HUES64 (cell line): ENCODE data around the gene HOMEZ.
"Not testable (repeated sequence)": the region's sequence is repeated elsewhere in the genome, so short reads cannot be mapped to it uniquely, and the experiment has no call there.

Source experiments
- H3K27ac ChIP-seq: 2 replicates; pipeline ENCODE4 v1.7.0; 2013; ENCODE audit warnings: low read depth, low read length, inconsistent platforms
- H3K27me3 ChIP-seq: 2 replicates; pipeline ENCODE4 v1.6.1; 2013; ENCODE audit warnings: mild to moderate bottlenecking, low read length; ENCODE audit not compliant: insufficient read depth
- H3K36me3 ChIP-seq: 2 replicates; pipeline ENCODE4 v1.6.1; 2013; ENCODE audit warnings: mild to moderate bottlenecking, low read length; ENCODE audit not compliant: insufficient read depth
- H3K4me1 ChIP-seq: 2 replicates; pipeline ENCODE4 v1.6.1; 2013; ENCODE audit warnings: mild to moderate bottlenecking, low read length, moderate library complexity; ENCODE audit not compliant: insufficient read depth
- H3K4me3 ChIP-seq: 2 replicates; pipeline ENCODE4 v1.5.1; 2013; ENCODE audit warnings: mild to moderate bottlenecking, low read length, moderate library complexity
- H3K9ac ChIP-seq: 2 replicates; pipeline ENCODE4 v1.6.1; 2013; ENCODE audit warnings: mild to moderate bottlenecking, low read depth, low read length
- H3K9me3 ChIP-seq: 2 replicates; pipeline ENCODE4 v1.6.1; 2013; ENCODE audit warnings: low read depth, low read length; ENCODE audit not compliant: insufficient read depth
- WGBS: fragments of 150-250, 120-280 bp; methylation state at CpG from one replicate; pipeline ENCODE4 v1.1.7; 2013; ENCODE audit warnings: missing lambda C conversion rate; 5-methylcytosine and 5-hydroxymethylcytosine counted together

The HOMEZ gene

GRCh38 chr14:23296012-23296777 lies 10.3 kb upstream of the HOMEZ start:
- Histone ChIP-seq H3K4me3 (no peak overlapping the region), H3K27ac (no peak overlapping the region), H3K9ac (no peak overlapping the region), H3K4me1 (peaks cover 5% of the 10 kb centered on the region; the same call in 1 of the 2 replicates), H3K36me3 (no peaks in the 10 kb centered on the region), H3K9me3 (no peaks in the 10 kb centered on the region), H3K27me3 (peaks cover 96% of the 10 kb centered on the region)
- WGBS: 90% methylated on average over 7 of the region's 7 CpGs

GRCh38 chr14:23294734-23295561 lies 9.0 kb upstream of the HOMEZ start:
- Histone ChIP-seq H3K9ac (no peak overlapping the region), H3K9me3 (no peaks in the 10 kb centered on the region), H3K27me3 (peaks cover 98% of the 10 kb centered on the region), H3K36me3 (no peaks in the 10 kb centered on the region), H3K27ac (no peak overlapping the region), H3K4me3 (no peak overlapping the region), H3K4me1 (no peaks in the 10 kb centered on the region; the same call in 1 of the 2 replicates)
- 33% methylated on average over 24 of the region's 24 CpGs for WGBS

- WGBS: 81% methylated on average over 5 of the region's 6 CpGs
- Histone ChIP-seq H3K4me1 (peaks cover 12% of the 10 kb centered on the region; the same call in 1 of the 2 replicates), H3K27me3 (peaks cover 62% of the 10 kb centered on the region), H3K9ac (peak overlapping the region; percentile 68; the same call in 1 of the 2 replicates), H3K9me3 (no peaks in the 10 kb centered on the region), H3K36me3 (no peaks in the 10 kb centered on the region; the same call in 1 of the 2 replicates), H3K4me3 (peak overlapping the region; percentile 89), H3K27ac (no peak overlapping the region)
These were observed 1.1 kb upstream of the HOMEZ start for GRCh38 chr14:23286902-23287479.

GRCh38 chr14:23285530-23286019 lies 357 bp downstream of the HOMEZ start:
- Histone ChIP-seq H3K36me3 (no peaks in the 10 kb centered on the region; the same call in 1 of the 2 replicates), H3K27ac (no peak overlapping the region; the same call in 1 of the 2 replicates), H3K27me3 (peaks cover 53% of the 10 kb centered on the region), H3K9me3 (no peaks in the 10 kb centered on the region), H3K4me1 (peaks cover 17% of the 10 kb centered on the region; the same call in 1 of the 2 replicates), H3K4me3 (peak overlapping the region; percentile 89), H3K9ac (peak overlapping the region; percentile 75)
- 3% methylated on average over 19 of the region's 22 CpGs for WGBS

GRCh38 chr14:23284654-23285529 lies 1.0 kb downstream of the HOMEZ start:
- Histone ChIP-seq H3K4me1 (peaks cover 22% of the 10 kb centered on the region; the same call in 1 of the 2 replicates), H3K9ac (peak overlapping the region; percentile 75), H3K4me3 (peak overlapping the region; percentile 89), H3K9me3 (no peaks in the 10 kb centered on the region), H3K36me3 (no peaks in the 10 kb centered on the region; the same call in 1 of the 2 replicates), H3K27ac (no peak overlapping the region), H3K27me3 (peaks cover 46% of the 10 kb centered on the region)
- WGBS: 51% methylated on average over 8 of the region's 9 CpGs

GRCh38 chr14:23281247-23281646 lies 4.7 kb downstream of the HOMEZ start:
- Histone ChIP-seq H3K27me3 (peaks cover 33% of the 10 kb centered on the region), H3K27ac (no peak overlapping the region), H3K9me3 (no peaks in the 10 kb centered on the region), H3K9ac (no peak overlapping the region), H3K4me1 (peaks cover 19% of the 10 kb centered on the region; the same call in 1 of the 2 replicates), H3K36me3 (no peaks in the 10 kb centered on the region; the same call in 1 of the 2 replicates), H3K4me3 (no peak overlapping the region)
- 94% methylated on average over 6 of the region's 6 CpGs for WGBS

GRCh38 chr14:23277928-23278327 lies 8.0 kb downstream of the HOMEZ start:
- H3K4me1 ChIP-seq: peaks cover 12% of the 10 kb centered on the region; the same call in 1 of the 2 replicates
- not testable (repeated sequence) for H3K4me3 ChIP-seq, H3K9ac ChIP-seq, H3K9me3 ChIP-seq, H3K27ac ChIP-seq, H3K36me3 ChIP-seq
- H3K27me3 ChIP-seq: peaks cover 42% of the 10 kb centered on the region
- 92% methylated on average over 6 of the region's 6 CpGs for WGBS

GRCh38 chr14:23277189-23277588 lies 8.7 kb downstream of the HOMEZ start:
- 89% methylated on average over 3 of the region's 3 CpGs for WGBS

GRCh38 chr14:23275412-23275811 lies 10.5 kb downstream of the HOMEZ start:
- peaks cover 52% of the 10 kb centered on the region for H3K27me3 ChIP-seq
- H3K27ac ChIP-seq: no peak overlapping the region
- H3K9ac ChIP-seq: no peak overlapping the region
- H3K4me1 ChIP-seq: peaks cover 7% of the 10 kb centered on the region; the same call in 1 of the 2 replicates
- no peak overlapping the region for H3K4me3 ChIP-seq
- 85% methylated on average over 2 of the region's 2 CpGs for WGBS
- H3K9me3 ChIP-seq: no peaks in the 10 kb centered on the region
- no peaks in the 10 kb centered on the region for H3K36me3 ChIP-seq

More at GRCh38 chr14:23277189-23277588, 8.7 kb downstream of the HOMEZ start:
- H3K9me3 ChIP-seq: no peaks in the 10 kb centered on the region
- no peak overlapping the region for H3K9ac ChIP-seq
- H3K4me1 ChIP-seq: peaks cover 12% of the 10 kb centered on the region; the same call in 1 of the 2 replicates
- no peaks in the 10 kb centered on the region for H3K36me3 ChIP-seq
- H3K27me3 ChIP-seq: peaks cover 50% of the 10 kb centered on the region
- H3K4me3 ChIP-seq: no peak overlapping the region
- no peak overlapping the region for H3K27ac ChIP-seq

GRCh38 chr14:23269193-23269592 lies 16.7 kb downstream of the HOMEZ start:
- H3K9me3 ChIP-seq: no peaks in the 10 kb centered on the region
- peaks cover 67% of the 10 kb centered on the region for H3K27me3 ChIP-seq
- no peak overlapping the region for H3K27ac ChIP-seq
- H3K9ac ChIP-seq: no peak overlapping the region
- WGBS: 91% methylated on average over 7 of the region's 7 CpGs
- no peak overlapping the region for H3K4me3 ChIP-seq
- H3K36me3 ChIP-seq: no peaks in the 10 kb centered on the region
- H3K4me1 ChIP-seq: no peaks in the 10 kb centered on the region
